PC-3 (cell line): ENCODE data around the gene VDAC2. TPM values are rescaled to one million over a fixed set of nuclear protein-coding genes. Genes with fewer than 3 reads are reported as not detected.

Source experiments
- ATAC-seq: fragments of 200-7000 bp; cut with Tn5 transposase; 2 replicates; pipeline ENCODE4 v1.9.1; 2020; ENCODE audit warnings: mild to moderate bottlenecking, moderate library complexity
- BruUV-seq: library from RNA; stranded (reverse); fragments of 400-500 nt; replicated peaks from 2 replicates; lab custom pipeline; 2021; lab: Mats Ljungman, UMichigan
- CTCF ChIA-PET: fragments of 300-600 bp; sonication (Branson Sonifier 250); formaldehyde crosslinking; loops from one replicate; lab custom pipeline; 2022; ENCODE audit warnings: antibody characterized with exemption; lab: Charles Lee
- POLR2A ChIA-PET: fragments of 300-600 bp; sonication (Branson Sonifier 250); formaldehyde crosslinking; loops from one replicate; lab custom pipeline; 2022; ENCODE audit warnings: antibody characterized with exemption; ENCODE audit not compliant: unreplicated experiment; lab: Charles Lee
- DNase-seq: peaks from one replicate; pipeline ENCODE4 v3.0.0-alpha.2; 2015
- H2AFZ ChIP-seq: fragments of 300-600 bp; sonication (generic); 2 replicates; pipeline ENCODE4 v1.6.0; 2016; ENCODE audit warnings: antibody characterized with exemption, low read length
- H3F3A ChIP-seq: fragments of 300-600 bp; sonication (generic); one replicate; pipeline ENCODE4 v1.6.0; 2017; ENCODE audit warnings: antibody characterized with exemption, low read length, control low read depth, mild to moderate bottlenecking; ENCODE audit not compliant: unreplicated experiment
- H3K27ac ChIP-seq: fragments of 300-600 bp; sonication (generic); 2 replicates; pipeline ENCODE4 v1.5.1; 2016; ENCODE audit warnings: mild to moderate bottlenecking, low read length
- H3K27me3 ChIP-seq: fragments of 300-600 bp; sonication (generic); 2 replicates; pipeline ENCODE4 v1.6.1; 2016; ENCODE audit warnings: low read length, mixed read lengths
- H3K36me3 ChIP-seq: fragments of 300-600 bp; sonication (generic); 2 replicates; pipeline ENCODE4 v1.6.1; 2016; ENCODE audit warnings: low read depth, mixed run types, low read length, mixed read lengths
- H3K4me1 ChIP-seq: fragments of 300-600 bp; sonication (generic); 2 replicates; pipeline ENCODE4 v1.5.1; 2016; ENCODE audit warnings: low read length; ENCODE audit not compliant: insufficient read depth
- H3K4me2 ChIP-seq: fragments of 300-600 bp; sonication (generic); 2 replicates; pipeline ENCODE4 v1.6.0; 2016; ENCODE audit warnings: low read length
- H3K4me3 ChIP-seq: fragments of 300-600 bp; sonication (generic); 2 replicates; pipeline ENCODE4 v1.5.1; 2016; ENCODE audit warnings: mild to moderate bottlenecking, low read length, mixed read lengths
- H3K79me2 ChIP-seq: fragments of 300-600 bp; sonication (generic); 2 replicates; pipeline ENCODE4 v1.6.1; 2017; ENCODE audit warnings: low read length, mixed read lengths
- H3K9ac ChIP-seq: fragments of 300-600 bp; sonication (generic); 2 replicates; pipeline ENCODE4 v1.6.0; 2016; ENCODE audit warnings: mild to moderate bottlenecking, low read length
- H3K9me2 ChIP-seq: fragments of 300-600 bp; sonication (generic); replicated peaks from 2 replicates; pipeline ENCODE4 v1.6.1; 2016; ENCODE audit warnings: mixed run types, low read length, mixed read lengths
- H3K9me3 ChIP-seq: fragments of 300-600 bp; sonication (generic); 2 replicates; pipeline ENCODE4 v1.6.1; 2016; ENCODE audit warnings: low read length, mixed read lengths
- H4K20me1 ChIP-seq: fragments of 300-600 bp; sonication (generic); 2 replicates; pipeline ENCODE4 v1.6.1; 2016; ENCODE audit warnings: low read length, mixed read lengths
- CTCF ChIP-seq: fragments of 300-600 bp; sonication (generic); conservative IDR thresholded peaks from 2 replicates; pipeline ENCODE4 v1.5.1; 2017; ENCODE audit warnings: antibody characterized with exemption, low read depth, mild to moderate bottlenecking, low read length
- EZH2 ChIP-seq: fragments of 300-600 bp; sonication (generic); IDR thresholded peaks from one replicate; pipeline ENCODE4 v1.6.1; 2017; ENCODE audit warnings: antibody characterized with exemption, mild to moderate bottlenecking, low read length; ENCODE audit not compliant: unreplicated experiment
- EZH2phosphoT487 ChIP-seq: fragments of 300-600 bp; sonication (generic); IDR thresholded peaks from 2 replicates; pipeline ENCODE4 v1.6.1; 2018; ENCODE audit warnings: mild to moderate bottlenecking, antibody characterized with exemption, low read length, borderline replicate concordance
- intact Hi-C: fragments of 100-400 bp; cut with micrococcal nuclease; formaldehyde crosslinking; loops from 2 replicates; pipeline ENCODE4 v1.9.0; 2023
- total RNA-seq: library from RNA; depleted of rRNA; stranded (reverse); fragments of >200 nt; gene quantifications from 2 replicates; pipeline ENCODE4 v1.2.3, GENCODE V29; 2014

The VDAC2 gene
- total RNA-seq, 1 experiment from 2014 or later: 542 TPM

- Histone ChIP-seq H3K36me3 (peaks cover 17% of the 10 kb centered on the region), H3K9me2 (no peaks in the 10 kb centered on the region), H3K9me3 (no peaks in the 10 kb centered on the region), H3K4me3 (no peak overlapping the region; the same call in 1 of the 2 replicates), H3K4me2 (peak overlapping the region; percentile 93), H3F3A (peaks cover 23% of the 10 kb centered on the region), H3K27me3 (no peaks in the 10 kb centered on the region), H3K79me2 (peaks cover 17% of the 10 kb centered on the region), H3K27ac (no peak overlapping the region), H2AFZ (peak overlapping the region; percentile 62), H3K4me1 (peaks cover 41% of the 10 kb centered on the region), H4K20me1 (peaks cover 17% of the 10 kb centered on the region), H3K9ac (peak overlapping the region; percentile 81)
- ChIA-PET POLR2A (interaction anchor here (0.5 kb wide), 1 partner anchor 121 kb away, joined by 3 read pairs; no protein-coding TSS in a partner anchor), CTCF (interaction anchor here (0.7 to 6.8 kb wide), 12 partner anchors 11 to 1066 kb away, joined by 3 to 170 read pairs (median 6); no protein-coding TSS in a partner anchor)
- intact Hi-C loops: loop anchor here (1.0 to 10.0 kb wide), 5 partner anchors 48 to 992 kb away; no protein-coding TSS in a partner anchor
- ATAC-seq (no peak), DNase-seq (no peak)
- TF ChIP-seq CTCF: no peak
- TF ChIP-seq EZH2phosphoT487: no peak
- no peak for TF ChIP-seq EZH2
- BruUV-seq: no TSS peak
Measured at GRCh38 chr10:75236178-75236825, 25.7 kb downstream of the VDAC2 start.

GRCh38 chr10:75238182-75239095 lies 27.8 kb downstream of the VDAC2 start:
- H3K36me3 ChIP-seq: 0 out of 2 replicates have a peak, but pooled peaks cover under 1% of the 10 kb centered on the region
- no peaks in the 10 kb centered on the region for H3K27me3 ChIP-seq
- ChIA-PET POLR2A (interaction anchor here (0.6 kb wide), 1 partner anchor 600 kb away, joined by 3 read pairs; no protein-coding TSS in a partner anchor), CTCF (interaction anchor here (0.9 kb wide), 1 partner anchor 50 kb away, joined by 3 read pairs; no protein-coding TSS in a partner anchor)
- H3K4me3 ChIP-seq: no peak overlapping the region
- no peaks in the 10 kb centered on the region for H3K9me2 ChIP-seq
- no peak overlapping the region for H3K27ac ChIP-seq
- intact Hi-C loops: loop anchor here (5.0 to 10.0 kb wide), 2 partner anchors 216 to 314 kb away; no protein-coding TSS in a partner anchor
- no peak overlapping the region for H3K4me2 ChIP-seq
- no peaks in the 10 kb centered on the region for H4K20me1 ChIP-seq
- TF ChIP-seq EZH2: no peak
- TF ChIP-seq CTCF: no peak
- no peak for TF ChIP-seq EZH2phosphoT487
- peaks cover 8% of the 10 kb centered on the region for H3K79me2 ChIP-seq
- no TSS peak for BruUV-seq
- no peak overlapping the region for H3K9ac ChIP-seq
- H2AFZ ChIP-seq: no peak overlapping the region
- peaks cover 22% of the 10 kb centered on the region for H3K4me1 ChIP-seq
- H3K9me3 ChIP-seq: no peaks in the 10 kb centered on the region
- peaks cover 4% of the 10 kb centered on the region for H3F3A ChIP-seq
- no peak for DNase-seq
- ATAC-seq: no peak
